Kidney (tissue), 14 donors: Measurements from ENCODE around the gene KRTAP10-10. TPM values are rescaled to one million over a fixed set of nuclear protein-coding genes. Genes with fewer than 3 reads are reported as not detected.

Source experiments
- DNase-seq, 5 donors: peaks; one replicate each; pipeline ENCODE4 v3.0.0-alpha.2; 2013 to 2020
- FAIRE-seq: peaks from 2 replicates; lab custom pipeline; 2012; peaks lifted over from hg19 to GRCh38; lab: Jason Lieb, UNC
- H3K27ac ChIP-seq, 2 donors: one replicate each; pipeline ENCODE4 v1.7.0; 2013; ENCODE audit warnings: low read depth in 2 of 2, low read length in 2 of 2, inconsistent platforms in 1 of 2
- H3K27me3 ChIP-seq: one replicate; pipeline ENCODE4 v1.7.1; 2013; ENCODE audit warnings: low read length, inconsistent platforms; ENCODE audit not compliant: control insufficient read depth, insufficient read depth
- H3K36me3 ChIP-seq, 3 donors: one replicate each; pipeline versions ENCODE4 v1.7.0 to v1.7.1; 2013; ENCODE audit warnings: low read length in 3 of 3, control low read depth in 1 of 3, inconsistent platforms in 1 of 3; ENCODE audit not compliant: insufficient read depth in 3 of 3, control insufficient read depth in 2 of 3
- H3K4me1 ChIP-seq, 3 donors: one replicate each; pipeline versions ENCODE4 v1.7.0 to v1.7.1; 2013; ENCODE audit warnings: low read length in 3 of 3, inconsistent platforms in 1 of 3, low read depth in 1 of 3; ENCODE audit not compliant: control insufficient read depth in 2 of 3, insufficient read depth in 2 of 3
- H3K4me3 ChIP-seq, 3 donors: one replicate each; pipeline versions ENCODE4 v1.7.0 to v1.8.1; 2013; ENCODE audit warnings: low read length in 3 of 3, control low read depth in 1 of 3, inconsistent platforms in 1 of 3
- H3K9ac ChIP-seq, 3 donors: one replicate each; pipeline versions ENCODE4 v1.7.0 to v1.7.1; 2013; ENCODE audit warnings: low read length in 3 of 3, control low read depth in 1 of 3, inconsistent platforms in 1 of 3
- H3K9me3 ChIP-seq, 3 donors: one replicate each; pipeline versions ENCODE4 v1.7.0 to v1.7.1; 2013; ENCODE audit warnings: low read length in 3 of 3, control low read depth in 1 of 3, inconsistent platforms in 1 of 3; ENCODE audit not compliant: control insufficient read depth in 2 of 3, insufficient read depth in 1 of 3
- intact Hi-C: fragments of 100-400 bp; cut with DNase I; formaldehyde crosslinking; loops from one replicate; pipeline ENCODE4 v1.11.1; 2022
- polyA plus RNA-seq: library from polyadenylated mRNA; stranded (reverse); fragments of 350-450 nt; fragmentation: Illumina TruSeq; extraction: RNeasy Lipid Tissue Mini Kit (QIAGEN cat#74804); gene quantifications from one replicate; pipeline ENCODE4 v1.2.3, GENCODE V29; 2014; ENCODE audit warnings: low read depth, low replicate concordance; ENCODE audit not compliant: insufficient read depth
- total RNA-seq: library from RNA; stranded (reverse); fragmentation: NEBNext Ultra II Directional; extraction: Animal tissue kit (Norgen Biotek cat#: 25700); gene quantifications from one replicate; pipeline ENCODE4 v1.2.1, GENCODE V29; 2021
- TF ChIP-seq, protein P1 (sequence below): IDR thresholded peaks from 3 replicates; pipeline ENCODE4 v1.5.1; 2012; ENCODE audit warnings: mild to moderate bottlenecking, moderate library complexity, borderline replicate concordance; ENCODE audit not compliant: insufficient read depth; ENCODE audit errors: extremely low read depth
- donor health status: control.
- donor health status: control.
- donor health status: control.
- donor health status: control.
- donor health status: control.
- donor health status: DM: yes; HTN: yes; CAD: no.
- donor health status: Normal renal cell carcinoma (clear cell type).

KRTAP10-10 gene
- total and polyA plus RNA-seq, 2 donors from 2014 or later, result not detected

DNA sequence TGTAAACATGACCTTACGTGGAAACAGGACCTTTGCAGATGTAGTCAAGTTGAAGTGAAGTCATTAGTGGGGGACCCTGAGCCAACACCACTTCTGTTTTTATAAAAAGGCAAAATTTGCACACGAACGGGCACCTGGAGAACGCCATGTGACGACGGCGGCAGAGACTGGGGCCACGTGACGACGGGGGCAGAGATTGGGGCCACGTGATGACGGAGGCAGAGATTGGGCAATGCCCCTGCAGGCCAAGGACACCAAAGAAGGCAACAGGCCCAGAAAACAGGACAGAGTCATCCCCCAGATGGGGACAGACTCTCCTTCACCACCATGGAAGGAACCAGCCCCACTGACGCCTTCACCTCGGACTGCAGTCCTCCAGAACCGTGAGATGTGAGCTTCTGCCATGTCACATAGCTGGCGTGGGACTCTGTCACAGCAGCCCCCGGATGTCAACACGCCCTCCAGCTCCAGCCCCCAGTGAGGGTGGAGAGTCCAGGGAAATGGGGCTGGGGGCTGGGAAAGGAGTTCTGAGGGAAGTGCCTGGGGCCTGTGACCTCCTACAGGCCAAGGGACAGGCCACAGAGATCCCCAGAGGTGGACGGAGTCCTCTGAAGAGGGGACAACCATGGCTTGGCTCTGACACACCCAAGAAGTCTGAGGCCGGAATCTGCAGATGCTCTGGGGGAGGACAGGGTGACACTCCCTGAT, 13.3 kb downstream of the KRTAP10-10 start:
- Histone ChIP-seq H3K9me3 (no peaks in the 10 kb centered on the region), H3K27me3 (no peaks in the 10 kb centered on the region), H3K9ac (no peak overlapping the region), H3K4me1 (no peaks in the 10 kb centered on the region), H3K27ac (no peak overlapping the region), H3K36me3 (no peaks in the 10 kb centered on the region), H3K4me3 (no peak overlapping the region)
- TF ChIP-seq, protein P1, sequence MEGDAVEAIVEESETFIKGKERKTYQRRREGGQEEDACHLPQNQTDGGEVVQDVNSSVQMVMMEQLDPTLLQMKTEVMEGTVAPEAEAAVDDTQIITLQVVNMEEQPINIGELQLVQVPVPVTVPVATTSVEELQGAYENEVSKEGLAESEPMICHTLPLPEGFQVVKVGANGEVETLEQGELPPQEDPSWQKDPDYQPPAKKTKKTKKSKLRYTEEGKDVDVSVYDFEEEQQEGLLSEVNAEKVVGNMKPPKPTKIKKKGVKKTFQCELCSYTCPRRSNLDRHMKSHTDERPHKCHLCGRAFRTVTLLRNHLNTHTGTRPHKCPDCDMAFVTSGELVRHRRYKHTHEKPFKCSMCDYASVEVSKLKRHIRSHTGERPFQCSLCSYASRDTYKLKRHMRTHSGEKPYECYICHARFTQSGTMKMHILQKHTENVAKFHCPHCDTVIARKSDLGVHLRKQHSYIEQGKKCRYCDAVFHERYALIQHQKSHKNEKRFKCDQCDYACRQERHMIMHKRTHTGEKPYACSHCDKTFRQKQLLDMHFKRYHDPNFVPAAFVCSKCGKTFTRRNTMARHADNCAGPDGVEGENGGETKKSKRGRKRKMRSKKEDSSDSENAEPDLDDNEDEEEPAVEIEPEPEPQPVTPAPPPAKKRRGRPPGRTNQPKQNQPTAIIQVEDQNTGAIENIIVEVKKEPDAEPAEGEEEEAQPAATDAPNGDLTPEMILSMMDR, result no peak
- DNase-seq (no peak), FAIRE-seq (no peak)
- intact Hi-C loops, result no loop called here

DNA sequence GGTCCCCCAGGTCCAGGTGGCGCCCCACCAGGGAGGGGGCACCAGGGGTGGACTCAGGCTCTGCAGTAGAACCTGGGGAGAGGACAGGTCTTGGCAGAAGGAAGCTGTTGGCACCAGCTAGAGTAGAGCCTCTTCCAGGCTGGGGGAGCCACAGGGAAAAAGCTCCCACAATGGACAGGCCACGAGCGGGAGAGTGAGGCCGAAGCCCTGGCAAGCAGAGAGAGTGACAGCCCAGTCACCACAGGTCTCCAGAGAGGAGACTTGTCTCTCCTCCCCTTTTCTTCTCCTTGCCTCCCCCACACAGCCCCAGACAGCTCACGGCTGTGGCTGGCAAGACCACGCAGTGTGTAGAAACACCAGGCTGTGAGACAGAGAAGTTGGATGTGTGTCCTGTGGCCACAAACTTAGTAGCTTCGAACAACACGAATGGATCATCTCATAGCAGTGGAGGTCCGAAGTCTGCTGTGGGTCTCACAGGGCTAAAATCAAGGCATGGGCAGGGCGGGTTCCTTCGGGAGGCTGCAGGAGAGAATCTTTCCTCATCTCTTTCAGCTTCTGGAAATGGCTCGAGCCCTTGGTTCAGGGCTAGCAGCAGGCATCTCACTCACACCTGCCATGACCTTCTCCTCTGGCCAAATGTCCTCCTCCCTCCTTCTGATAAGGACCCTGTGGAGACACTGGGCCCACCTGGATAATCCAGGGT, 14.0 kb downstream of the KRTAP10-10 start:
- FAIRE-seq (no peak), DNase-seq (no peak)
- H3K9ac ChIP-seq, result no peak overlapping the region
- no peaks in the 10 kb centered on the region for H3K4me1 ChIP-seq
- peaks cover 0 to 3% (median 0%) of the 10 kb centered on the region in 3 donors for H3K9me3 ChIP-seq
- TF ChIP-seq, protein P1, result no peak
- H3K4me3 ChIP-seq, result no peak overlapping the region
- H3K36me3 ChIP-seq, result no peaks in the 10 kb centered on the region
- intact Hi-C loops, result no loop called here
- no peak overlapping the region for H3K27ac ChIP-seq
- H3K27me3 ChIP-seq, result no peaks in the 10 kb centered on the region

DNA sequence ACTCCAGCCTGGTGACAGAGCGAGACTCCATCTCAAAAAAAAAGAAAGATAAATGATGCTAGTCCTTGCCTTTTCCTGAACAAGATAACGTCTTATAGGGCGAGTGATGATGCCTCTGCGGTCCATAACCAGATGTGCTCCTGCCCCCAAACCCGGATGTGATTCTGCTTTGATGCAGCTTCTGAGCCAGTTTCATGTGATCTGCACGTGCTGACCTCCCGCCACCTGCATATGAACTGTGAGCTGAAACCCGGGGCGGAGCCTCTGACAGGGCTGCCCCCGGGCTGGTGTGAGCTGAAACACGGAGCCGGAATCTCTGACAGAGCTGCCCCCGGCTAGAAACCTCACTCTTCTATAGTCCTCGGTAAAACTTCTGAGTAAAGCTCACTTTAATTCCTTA, 16.0 kb downstream of the KRTAP10-10 start:
- FAIRE-seq, result no peak
- DNase-seq, result no peak
- no peak overlapping the region for H3K9ac ChIP-seq
- no peaks in the 10 kb centered on the region for H3K4me1 ChIP-seq
- intact Hi-C loops, result no loop called here
- no peaks in the 10 kb centered on the region for H3K36me3 ChIP-seq
- TF ChIP-seq, protein P1, result no peak
- H3K4me3 ChIP-seq, result no peak overlapping the region
- H3K9me3 ChIP-seq, result peaks cover 0 to 11% (median 4%) of the 10 kb centered on the region in 3 donors
- no peak overlapping the region for H3K27ac ChIP-seq
- no peaks in the 10 kb centered on the region for H3K27me3 ChIP-seq
